Upper lobe of left lung (tissue), 4 donors: ENCODE data around the gene CIPC.

Experiments
- CTCF ChIP-seq, 6 experiments: fragments of 450-650 bp in 4 of 6; fragments of 200-600 bp in 2 of 6; sonication (generic) in 2 of 6; IDR thresholded peaks; one replicate each; pipeline ENCODE4 v1.5.1; 2016 to 2019; ENCODE audit warnings: antibody characterized with exemption in 6 of 6
- POLR2A ChIP-seq, 4 donors: fragments of 450-650 bp; IDR thresholded peaks; one replicate each; pipeline ENCODE4 v1.5.1; 2016 to 2017; ENCODE audit warnings: antibody characterized with exemption in 4 of 4, mild to moderate bottlenecking in 2 of 4

GRCh38 chr14:77105145-77105939, 7.3 kb downstream of the CIPC start:
- TF ChIP-seq CTCF (IDR thresholded peaks at IDR 0.05), result no peak
- TF ChIP-seq POLR2A (IDR thresholded peaks at IDR 0.05), result no peak
